ENCODE results near the gene RIMKLA. TPM values are rescaled to one million over a fixed set of nuclear protein-coding genes. Genes with fewer than 3 reads are reported as not detected.
A peak's percentile ranks its signal among the peaks of the same experiment; 100 is the strongest.

RIMKLA gene
- total RNA-seq, 4 donors from 2014 or later = 2.4 to 11.9 (median 8.8) TPM

- H3K9me3 ChIP-seq = no peaks in the 10 kb centered on the region
- in situ Hi-C loops (cut with MboI; ENCODE audit: low pct_ligation_motif_present in 1 of 4, low pct_unique_long_range_greater_than_20kb in 1 of 4, low sequenced_read_pairs in 3 of 4) (no loop called here), intact Hi-C loops (cut with DNase I; ENCODE audit: low total_unique reads) (no loop called here)
- peak in 4 of 5 experiments; percentile 22 to 82 (median 50) for TF ChIP-seq CTCF (IDR thresholded peaks at IDR 0.05)
- no peak for TF ChIP-seq EP300 (IDR thresholded peaks at IDR 0.05; ENCODE audit: low read depth)
- peak; percentile 88 for TF ChIP-seq POLR2A (IDR thresholded peaks at IDR 0.05)
- TF ChIP-seq POLR2AphosphoS5 (IDR thresholded peaks at IDR 0.05) = peak; percentile 19 to 82 (median 76)
- peak within 1 kb of the TSS; percentile 77 to 94 (median 91) for H3K4me3 ChIP-seq
- DNase-seq = peak; percentile 90
- peak within 1 kb of the TSS; percentile 95 to 96 (median 96) for H3K27ac ChIP-seq
- peaks cover 0 to 10% (median 0%) of the 10 kb centered on the region in 4 donors for H3K36me3 ChIP-seq
- peaks cover 6 to 26% (median 15%) of the 10 kb centered on the region in 4 donors for H3K4me1 ChIP-seq
- WGBS, 2 donors (ENCODE audit: low coverage in 1 of 2) = 0% methylated on average over 58 of the region's 66 CpGs; no CpG with 5 or more reads in 1 of the 2 donors
- H3K27me3 ChIP-seq = no peaks in the 10 kb centered on the region
Measured at GRCh38 chr1:42456010-42456753, 75.6 kb downstream of the RIMKLA start, which contains the start of the genes PPCS and ZMYND12. PPCS (plus strand) TSS chr1:42456543; CDS start chr1:42456566, 23 bp downstream. ZMYND12 (minus strand) TSS chr1:42456022; CDS start chr1:42455997, 25 bp downstream.

DNA sequence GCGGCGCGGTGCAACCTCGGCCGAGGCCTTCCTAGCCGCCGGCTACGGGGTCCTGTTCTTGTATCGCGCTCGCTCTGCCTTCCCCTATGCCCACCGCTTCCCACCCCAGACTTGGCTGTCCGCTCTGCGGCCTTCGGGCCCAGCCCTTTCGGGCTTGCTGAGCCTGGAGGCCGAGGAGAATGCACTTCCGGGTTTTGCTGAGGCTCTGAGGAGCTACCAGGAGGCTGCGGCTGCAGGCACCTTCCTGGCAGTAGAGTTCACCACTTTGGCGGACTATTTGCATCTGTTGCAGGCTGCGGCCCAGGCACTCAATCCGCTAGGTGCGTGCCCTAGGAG is 76.1 kb downstream of the RIMKLA start:
- H3K36me3 ChIP-seq = peaks cover 0 to 11% (median 0%) of the 10 kb centered on the region in 4 donors

GRCh38 chr1:42461196-42461595 is 80.6 kb downstream of the RIMKLA start:
- intact Hi-C loops (cut with DNase I; ENCODE audit: low total_unique reads) (no loop called here), in situ Hi-C loops (cut with MboI; ENCODE audit: low pct_ligation_motif_present in 1 of 4, low pct_unique_long_range_greater_than_20kb in 1 of 4, low sequenced_read_pairs in 3 of 4) (no loop called here)
- H3K9me3 ChIP-seq = no peaks in the 10 kb centered on the region
- peaks cover 0 to 11% (median 0%) of the 10 kb centered on the region in 4 donors for H3K36me3 ChIP-seq
- H3K4me3 ChIP-seq = no peak overlapping the region
- no peaks in the 10 kb centered on the region for H3K27me3 ChIP-seq
- H3K4me1 ChIP-seq = peaks cover 14 to 38% (median 24%) of the 10 kb centered on the region in 4 donors
- no peak overlapping the region for H3K27ac ChIP-seq
- TF ChIP-seq CTCF (IDR thresholded peaks at IDR 0.05) (no peak), EP300 (IDR thresholded peaks at IDR 0.05; ENCODE audit: low read depth) (no peak), POLR2AphosphoS5 (IDR thresholded peaks at IDR 0.05) (no peak), POLR2A (IDR thresholded peaks at IDR 0.05) (no peak)
- no peak for DNase-seq
- 96% methylated on average over 2 of the region's 2 CpGs; no CpG with 5 or more reads in 1 of the 2 donors for whole genome bisulfite sequencing, 2 donors (ENCODE audit: low coverage in 1 of 2)

More for the DNA sequence above, 76.1 kb downstream of the RIMKLA start:
- peaks cover 6 to 26% (median 15%) of the 10 kb centered on the region in 4 donors for H3K4me1 ChIP-seq
- no peak for TF ChIP-seq POLR2AphosphoS5 (IDR thresholded peaks at IDR 0.05)
- TF ChIP-seq EP300 (IDR thresholded peaks at IDR 0.05; ENCODE audit: low read depth) = no peak
- TF ChIP-seq CTCF (IDR thresholded peaks at IDR 0.05) = no peak
- peak; percentile 49 for TF ChIP-seq POLR2A (IDR thresholded peaks at IDR 0.05)
- in situ Hi-C loops (cut with MboI; ENCODE audit: low pct_ligation_motif_present in 1 of 4, low pct_unique_long_range_greater_than_20kb in 1 of 4, low sequenced_read_pairs in 3 of 4) = no loop called here
- peak; percentile 71 for DNase-seq
- 1% methylated on average over 21 of the region's 23 CpGs; no CpG with 5 or more reads in 1 of the 2 donors for WGBS, 2 donors (ENCODE audit: low coverage in 1 of 2)
- no peaks in the 10 kb centered on the region for H3K27me3 ChIP-seq
- intact Hi-C loops (cut with DNase I; ENCODE audit: low total_unique reads) = no loop called here
- H3K4me3 ChIP-seq = peak overlapping the region; percentile 77 to 94 (median 91)
- no peaks in the 10 kb centered on the region for H3K9me3 ChIP-seq
- peak overlapping the region; percentile 95 to 96 (median 96) for H3K27ac ChIP-seq
